ENCODE results near the gene KCNQ2.
"Not testable (repeated sequence)": the region's sequence is repeated elsewhere in the genome, so short reads cannot be mapped to it uniquely, and the experiment has no call there.

KCNQ2 gene

GRCh38 chr20:63380346-63380870 is 92.0 kb downstream of the KCNQ2 start:
- in situ Hi-C loops (cut with MboI; ENCODE audit: low pct_unique_long_range_greater_than_20kb, low sequenced_read_pairs) = no loop called here
- no peak for DNase-seq

DNA sequence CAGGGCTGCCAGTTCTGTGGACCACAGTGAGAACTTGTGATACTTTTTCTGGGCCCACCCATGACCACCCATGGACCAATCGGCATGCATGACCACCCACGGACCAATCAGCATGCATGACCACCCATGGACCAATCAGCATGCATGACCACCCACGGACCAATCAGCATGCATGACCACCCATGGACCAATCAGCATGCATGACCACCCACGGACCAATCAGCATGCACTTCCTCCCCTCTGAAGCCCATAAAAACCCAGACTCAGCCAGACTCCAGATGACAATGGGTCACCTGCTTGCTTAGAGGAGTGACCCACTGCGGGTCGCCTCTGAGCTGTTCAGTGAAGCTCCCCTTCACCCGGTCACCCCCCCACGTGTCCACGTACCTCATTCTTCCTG is 92.6 kb downstream of the KCNQ2 start:
- in situ Hi-C loops (cut with MboI; ENCODE audit: low pct_unique_long_range_greater_than_20kb, low sequenced_read_pairs); DNase-seq: not testable (repeated sequence)

- in situ Hi-C loops (cut with MboI; ENCODE audit: low pct_unique_long_range_greater_than_20kb, low sequenced_read_pairs) = no loop called here
- no peak for DNase-seq
These were observed 93.2 kb downstream of the KCNQ2 start for GRCh38 chr20:63379296-63379695.

GRCh38 chr20:63378626-63379025 is 93.8 kb downstream of the KCNQ2 start:
- DNase-seq = no peak
- in situ Hi-C loops (cut with MboI; ENCODE audit: low pct_unique_long_range_greater_than_20kb, low sequenced_read_pairs) = no loop called here

GRCh38 chr20:63377951-63378381 is 94.5 kb downstream of the KCNQ2 start:
- no peak for DNase-seq
- in situ Hi-C loops (cut with MboI; ENCODE audit: low pct_unique_long_range_greater_than_20kb, low sequenced_read_pairs) = no loop called here

GRCh38 chr20:63377256-63377941 is 95.1 kb downstream of the KCNQ2 start:
- no peak for DNase-seq
- in situ Hi-C loops (cut with MboI; ENCODE audit: low pct_unique_long_range_greater_than_20kb, low sequenced_read_pairs) = no loop called here

DNA sequence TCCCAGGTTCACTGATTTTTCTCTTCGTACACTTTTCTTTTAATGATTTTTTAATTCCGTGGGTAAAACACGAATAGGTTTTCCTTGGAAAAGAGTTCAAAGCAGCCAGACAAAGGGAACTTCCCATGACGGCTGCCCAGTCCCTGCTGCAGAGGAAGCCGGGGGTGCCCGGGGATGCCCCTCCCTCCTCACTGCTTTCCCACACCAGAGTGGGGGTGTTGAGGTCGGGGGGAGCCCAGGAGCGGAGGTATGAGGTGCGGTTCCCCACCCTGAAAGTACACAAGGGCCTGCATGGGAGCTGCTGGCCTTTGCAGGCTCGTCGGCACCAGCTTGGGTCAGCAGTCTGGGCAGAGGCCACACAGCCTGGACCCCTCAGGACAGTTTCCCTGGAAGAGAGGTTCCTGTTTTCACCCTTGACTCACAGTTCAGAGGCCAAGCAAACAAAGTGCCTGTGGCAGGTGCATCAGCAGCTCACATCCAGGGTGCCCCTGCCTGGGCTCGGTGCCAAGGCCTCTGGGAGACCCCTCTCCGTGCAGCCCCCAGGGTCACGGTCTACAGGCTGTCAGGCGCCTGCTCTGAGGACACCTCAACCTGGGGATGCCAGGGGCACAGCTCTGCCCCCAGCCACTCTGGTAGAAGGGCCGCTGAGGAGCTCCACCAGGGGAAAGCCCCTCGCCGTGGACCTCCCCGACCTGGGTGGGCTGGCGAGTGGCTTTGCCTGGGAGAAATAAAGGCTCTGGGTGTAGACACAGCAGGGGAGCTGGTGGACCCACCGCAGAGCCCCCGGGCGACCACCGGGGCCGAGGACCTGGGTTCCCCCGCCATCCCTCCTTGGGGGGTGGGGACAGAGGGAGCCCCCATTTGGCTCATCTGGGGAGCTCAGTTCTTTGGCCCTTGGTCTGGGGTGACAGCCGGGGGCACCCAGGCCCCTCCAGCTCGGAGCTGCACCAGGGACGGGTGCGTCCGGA is 95.9 kb downstream of the KCNQ2 start:
- in situ Hi-C loops (cut with MboI; ENCODE audit: low pct_unique_long_range_greater_than_20kb, low sequenced_read_pairs) = no loop called here
- DNase-seq = no peak

DNA sequence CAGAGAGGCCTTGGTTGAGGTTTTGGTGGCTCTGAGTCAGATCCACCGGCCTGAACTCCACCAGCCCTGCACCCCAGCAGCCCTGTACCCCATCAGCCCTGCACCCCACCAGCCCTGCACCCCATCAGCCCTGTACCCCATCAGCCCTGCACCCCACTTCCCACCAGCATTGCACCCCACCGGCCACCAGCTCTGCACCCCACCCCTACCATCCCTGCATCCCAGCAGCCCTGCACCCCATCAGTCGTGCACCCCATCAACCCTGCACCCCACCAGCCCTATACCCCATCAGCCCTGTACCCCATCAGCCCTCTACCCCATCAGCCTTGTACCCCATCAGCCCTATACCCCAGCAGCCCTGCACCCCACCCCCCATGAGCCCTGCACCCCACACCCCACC is 97.0 kb downstream of the KCNQ2 start:
- DNase-seq = no peak
- in situ Hi-C loops (cut with MboI; ENCODE audit: low pct_unique_long_range_greater_than_20kb, low sequenced_read_pairs) = no loop called here

- DNase-seq = no peak
- in situ Hi-C loops (cut with MboI; ENCODE audit: low pct_unique_long_range_greater_than_20kb, low sequenced_read_pairs) = no loop called here
These were observed 98.0 kb downstream of the KCNQ2 start for GRCh38 chr20:63374504-63374903.

DNA sequence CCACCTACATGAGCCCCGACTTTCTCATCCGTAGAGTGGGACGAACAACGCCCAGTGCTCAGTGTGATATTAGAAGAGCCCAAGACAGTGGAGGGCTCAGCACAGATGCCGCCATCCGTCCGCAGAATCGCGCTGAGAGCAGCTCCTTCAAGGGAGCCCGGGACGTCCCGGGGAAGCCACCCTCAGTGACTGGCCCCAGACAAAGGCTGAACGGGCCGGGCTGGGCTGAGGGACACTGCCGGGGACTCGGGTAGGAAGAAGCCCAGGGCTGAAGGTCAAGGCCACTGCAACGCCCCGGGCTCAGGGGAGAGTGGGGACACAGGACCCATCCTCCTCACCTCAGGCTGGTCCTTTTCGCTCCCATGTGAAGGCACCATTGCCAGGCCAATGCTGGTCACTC is 98.5 kb downstream of the KCNQ2 start:
- no peak for DNase-seq
- in situ Hi-C loops (cut with MboI; ENCODE audit: low pct_unique_long_range_greater_than_20kb, low sequenced_read_pairs) = no loop called here

DNA sequence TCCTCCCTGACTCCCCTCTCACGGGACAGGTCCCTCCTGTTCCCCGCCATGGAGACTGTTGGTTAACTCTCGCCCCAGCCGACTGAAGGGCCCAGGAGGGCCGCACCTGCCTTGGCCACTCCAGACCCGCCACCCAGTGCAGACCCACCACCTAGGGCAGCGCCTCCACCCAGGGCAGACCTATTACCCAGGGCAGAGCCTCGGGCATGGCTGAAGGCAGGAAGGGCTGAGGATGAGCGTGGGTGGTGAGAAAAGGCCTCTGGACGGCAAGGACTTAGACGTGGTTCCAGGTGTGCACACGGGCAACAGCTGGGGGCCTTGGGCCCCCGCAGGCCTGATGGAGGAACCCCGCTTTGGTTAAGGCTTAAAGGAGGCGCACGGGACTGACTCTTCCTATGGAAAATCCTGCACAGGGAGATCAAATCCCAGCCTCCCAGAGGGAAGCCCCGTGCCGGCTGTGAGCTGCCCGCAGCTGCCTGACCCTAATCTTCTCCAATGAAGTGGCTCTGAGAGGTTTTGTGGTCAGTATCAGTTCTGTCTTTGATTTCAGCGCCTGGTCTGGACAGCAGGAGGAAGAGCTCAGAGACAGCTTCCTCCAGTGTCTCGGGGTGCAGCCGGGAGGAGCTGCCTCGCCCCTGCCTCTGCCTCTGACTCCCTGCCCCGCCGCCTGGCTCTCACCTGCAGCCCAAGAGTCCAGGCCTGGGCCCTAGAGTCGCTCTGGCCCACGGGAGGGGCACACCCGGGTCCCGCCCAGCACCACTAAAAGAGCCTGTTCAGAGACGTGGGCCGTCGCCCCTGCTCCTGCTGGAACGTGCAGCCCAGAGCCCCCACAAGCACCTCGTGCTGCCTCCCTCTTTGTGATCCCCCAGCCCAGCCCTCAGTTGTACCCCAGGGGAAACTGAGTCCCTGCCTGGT is 99.2 kb downstream of the KCNQ2 start:
- no peak for DNase-seq
- in situ Hi-C loops (cut with MboI; ENCODE audit: low pct_unique_long_range_greater_than_20kb, low sequenced_read_pairs) = no loop called here

- in situ Hi-C loops (cut with MboI; ENCODE audit: low pct_unique_long_range_greater_than_20kb, low sequenced_read_pairs) = no loop called here
- no peak for DNase-seq
These were observed 101.1 kb downstream of the KCNQ2 start for GRCh38 chr20:63371291-63371865.

DNA sequence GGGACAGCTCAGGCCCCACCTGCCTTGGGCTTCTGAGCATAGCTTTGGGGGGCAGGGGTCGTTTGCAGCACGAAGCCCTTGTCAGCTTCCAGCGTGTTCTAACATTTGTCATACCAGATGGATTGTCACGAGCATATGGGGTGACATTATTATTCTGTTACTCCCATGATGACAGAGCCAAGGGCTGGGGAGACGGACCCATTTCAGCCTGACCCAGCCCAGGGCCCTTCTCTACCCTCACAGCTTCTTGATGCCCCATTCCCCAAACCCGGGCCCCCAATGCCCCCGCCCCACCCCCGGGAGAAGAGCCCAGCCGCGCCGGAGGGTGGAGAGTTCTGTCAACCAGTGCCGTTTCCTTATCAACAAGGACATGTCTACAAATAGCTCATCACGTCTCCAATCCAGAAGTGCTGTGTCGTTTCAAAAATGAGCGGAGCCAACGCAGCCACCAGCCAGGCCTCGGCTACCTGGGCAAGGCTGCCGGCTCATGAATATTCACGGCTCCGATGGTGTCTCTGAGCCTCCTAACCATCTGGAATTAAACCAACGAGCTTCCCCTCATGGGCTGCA is 101.8 kb downstream of the KCNQ2 start:
- DNase-seq = no peak
- in situ Hi-C loops (cut with MboI; ENCODE audit: low pct_unique_long_range_greater_than_20kb, low sequenced_read_pairs) = no loop called here

GRCh38 chr20:63369724-63370617 is 102.5 kb downstream of the KCNQ2 start:
- no peak for DNase-seq
- in situ Hi-C loops (cut with MboI; ENCODE audit: low pct_unique_long_range_greater_than_20kb, low sequenced_read_pairs) = no loop called here

DNA sequence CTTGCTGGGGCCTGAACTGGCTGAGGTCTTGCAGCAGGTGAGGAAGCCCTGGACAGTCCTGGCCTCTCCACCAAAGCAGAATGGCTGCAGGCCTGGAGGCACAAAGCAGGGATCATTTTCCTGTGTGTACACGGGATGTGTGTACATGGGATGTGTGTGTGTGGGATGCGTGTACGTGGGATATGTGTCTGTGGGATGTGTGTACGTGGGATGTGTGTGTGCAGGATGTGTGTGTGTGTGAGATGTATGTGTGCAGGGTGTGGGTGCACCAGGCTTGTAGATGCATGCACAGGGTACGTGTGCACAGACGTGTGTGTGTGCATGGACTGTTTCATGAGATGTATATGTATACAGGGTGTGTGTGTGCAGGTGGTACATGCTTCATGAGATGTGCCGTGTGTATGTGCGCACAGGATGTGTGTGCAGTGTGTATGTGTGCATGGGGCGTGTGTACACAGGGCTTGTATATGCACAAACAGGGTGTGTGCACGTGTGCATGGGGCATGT is 103.4 kb downstream of the KCNQ2 start:
- no peak for DNase-seq
- in situ Hi-C loops (cut with MboI; ENCODE audit: low pct_unique_long_range_greater_than_20kb, low sequenced_read_pairs) = no loop called here

DNA sequence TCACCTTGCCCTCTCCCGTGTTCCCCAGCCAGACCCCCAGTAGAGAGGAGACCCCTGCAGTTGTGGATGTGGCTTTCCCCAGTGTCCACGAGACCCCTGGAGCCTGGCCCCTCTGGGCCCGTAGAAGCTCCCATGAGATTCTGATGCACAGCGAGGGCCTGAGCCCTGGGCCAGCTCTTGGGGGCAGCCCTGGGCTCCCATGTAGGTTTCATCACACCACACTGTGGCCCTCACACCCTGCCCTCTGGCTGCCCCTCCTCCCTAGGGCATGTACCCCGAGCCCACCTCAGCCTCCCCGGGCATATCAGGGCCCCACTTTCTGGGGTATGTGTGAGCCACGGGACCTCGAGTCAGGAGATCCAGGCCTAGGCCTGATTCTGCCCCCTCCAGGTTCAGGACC is 104.3 kb downstream of the KCNQ2 start:
- no peak for DNase-seq
- in situ Hi-C loops (cut with MboI; ENCODE audit: low pct_unique_long_range_greater_than_20kb, low sequenced_read_pairs) = no loop called here

GRCh38 chr20:63367446-63368055 is 104.9 kb downstream of the KCNQ2 start:
- no peak for DNase-seq
- in situ Hi-C loops (cut with MboI; ENCODE audit: low pct_unique_long_range_greater_than_20kb, low sequenced_read_pairs) = no loop called here

Data from KBM-7 (cell line).